ENCODE data around the gene FAM107B. TPM values are rescaled to one million over a fixed set of nuclear protein-coding genes. Genes with fewer than 3 reads are reported as not detected.

The FAM107B gene
- total RNA-seq, 1 donor from 2014 or later, result 40.7 TPM

DNA sequence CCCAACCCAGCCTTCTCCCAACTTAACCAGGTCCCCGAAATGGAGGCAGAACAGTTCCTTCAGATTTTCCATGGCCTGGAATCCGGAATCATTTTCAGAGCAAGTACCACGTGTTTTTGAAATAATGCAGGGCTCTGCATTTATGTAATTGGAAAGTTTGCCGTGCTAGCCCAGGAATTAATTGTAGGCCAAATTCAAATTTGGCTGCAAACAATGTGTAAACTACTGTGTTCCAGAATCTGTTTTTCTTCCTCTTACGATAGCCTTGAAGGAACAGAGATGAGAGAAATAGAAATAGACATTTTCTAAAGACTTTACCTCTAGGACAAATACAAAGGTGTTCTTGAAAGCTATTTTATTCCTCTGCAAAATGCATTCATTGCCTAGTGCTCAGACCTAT lies 77.4 kb downstream of the FAM107B start:
- no peak for DNase-seq (ENCODE audit: extremely low spot score, unreplicated experiment)

DNA sequence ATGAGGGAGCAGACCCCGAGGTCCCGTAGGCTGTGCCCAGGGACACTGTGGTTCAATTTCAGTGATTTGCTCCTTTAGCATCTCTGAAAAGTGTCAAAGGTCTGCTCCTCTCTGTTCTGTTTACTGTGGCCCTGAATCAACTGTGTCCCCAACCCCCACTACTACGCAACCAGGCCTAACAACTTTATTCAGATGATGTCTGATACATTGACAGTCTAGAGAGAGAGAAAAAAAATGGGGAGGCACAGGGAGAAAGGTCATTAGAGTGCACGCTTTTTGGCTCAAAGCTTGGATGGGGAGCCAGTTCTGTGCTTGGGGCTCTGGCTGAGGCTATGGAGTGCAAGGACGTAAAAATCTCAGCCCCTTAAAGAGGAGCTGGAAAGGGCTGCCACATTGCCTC lies 77.9 kb downstream of the FAM107B start:
- Mint-ChIP-seq H3K36me3 (ENCODE audit: unreplicated experiment) (no peaks in the 10 kb centered on the region), H3K27ac (ENCODE audit: unreplicated experiment) (no peak overlapping the region), H3K4me3 (ENCODE audit: unreplicated experiment) (no peak overlapping the region), H3K27me3 (ENCODE audit: unreplicated experiment) (peaks cover 13% of the 10 kb centered on the region), H3K4me1 (ENCODE audit: unreplicated experiment) (no peaks in the 10 kb centered on the region), H3K9me3 (ENCODE audit: unreplicated experiment) (no peaks in the 10 kb centered on the region)
- no peak for DNase-seq (ENCODE audit: extremely low spot score, unreplicated experiment)
- TF ChIP-seq CTCF (IDR thresholded peaks at IDR 0.05), result no peak

More for the DNA sequence above, 77.4 kb downstream of the FAM107B start:
- Mint-ChIP-seq H3K27ac (ENCODE audit: unreplicated experiment) (no peak overlapping the region), H3K36me3 (ENCODE audit: unreplicated experiment) (no peaks in the 10 kb centered on the region), H3K9me3 (ENCODE audit: unreplicated experiment) (no peaks in the 10 kb centered on the region), H3K27me3 (ENCODE audit: unreplicated experiment) (peaks cover 10% of the 10 kb centered on the region), H3K4me1 (ENCODE audit: unreplicated experiment) (no peaks in the 10 kb centered on the region), H3K4me3 (ENCODE audit: unreplicated experiment) (no peak overlapping the region)
- TF ChIP-seq CTCF (IDR thresholded peaks at IDR 0.05), result no peak

DNA sequence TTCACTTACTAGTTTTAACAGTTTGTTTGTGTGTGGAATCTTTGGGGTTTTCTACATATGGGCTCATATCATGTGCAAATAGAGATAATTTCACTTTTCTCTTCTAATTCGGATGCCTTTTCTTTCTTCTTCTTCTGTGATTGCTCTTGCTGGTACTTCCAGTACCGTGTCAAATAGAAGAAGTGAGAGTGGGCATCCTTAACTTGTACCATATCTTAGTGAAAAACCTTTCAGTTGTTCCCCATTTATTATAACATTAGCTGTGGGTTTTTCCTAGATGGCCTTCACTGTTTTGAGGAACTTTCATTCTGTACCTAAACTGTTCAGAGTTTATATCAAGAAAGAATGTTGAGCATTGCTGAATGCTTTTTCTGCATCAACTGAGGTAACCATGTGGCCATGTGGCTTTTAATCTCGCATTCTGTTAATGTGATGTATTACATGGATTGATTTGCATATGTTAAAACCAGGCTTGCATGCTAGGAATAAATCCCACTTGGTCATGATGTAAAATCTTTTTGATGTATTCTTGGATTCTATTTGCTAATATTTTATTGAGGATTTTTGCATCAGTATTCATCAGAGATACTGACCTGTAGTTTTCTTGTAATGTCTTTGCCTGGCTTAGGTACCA lies 78.7 kb downstream of the FAM107B start:
- peaks cover 13% of the 10 kb centered on the region for H3K27me3 Mint-ChIP-seq (ENCODE audit: unreplicated experiment)
- H3K36me3 Mint-ChIP-seq (ENCODE audit: unreplicated experiment), result no peaks in the 10 kb centered on the region
- no peak for DNase-seq (ENCODE audit: extremely low spot score, unreplicated experiment)

GRCh38 chr10:14693891-14694290 lies 80.8 kb downstream of the FAM107B start:
- Mint-ChIP-seq H3K4me1 (ENCODE audit: unreplicated experiment) (peaks cover 2% of the 10 kb centered on the region), H3K27me3 (ENCODE audit: unreplicated experiment) (peaks cover 13% of the 10 kb centered on the region), H3K27ac (ENCODE audit: unreplicated experiment) (no peak overlapping the region), H3K36me3 (ENCODE audit: unreplicated experiment) (no peaks in the 10 kb centered on the region), H3K9me3 (ENCODE audit: unreplicated experiment) (no peaks in the 10 kb centered on the region), H3K4me3 (ENCODE audit: unreplicated experiment) (no peak overlapping the region)
- TF ChIP-seq CTCF (IDR thresholded peaks at IDR 0.05), result no peak
- no peak for DNase-seq (ENCODE audit: extremely low spot score, unreplicated experiment)

More for the DNA sequence above, 78.7 kb downstream of the FAM107B start:
- TF ChIP-seq CTCF (IDR thresholded peaks at IDR 0.05), result no peak
- no peaks in the 10 kb centered on the region for H3K4me1 Mint-ChIP-seq (ENCODE audit: unreplicated experiment)
- no peak overlapping the region for H3K4me3 Mint-ChIP-seq (ENCODE audit: unreplicated experiment)
- no peak overlapping the region for H3K27ac Mint-ChIP-seq (ENCODE audit: unreplicated experiment)
- H3K9me3 Mint-ChIP-seq (ENCODE audit: unreplicated experiment), result no peaks in the 10 kb centered on the region

DNA sequence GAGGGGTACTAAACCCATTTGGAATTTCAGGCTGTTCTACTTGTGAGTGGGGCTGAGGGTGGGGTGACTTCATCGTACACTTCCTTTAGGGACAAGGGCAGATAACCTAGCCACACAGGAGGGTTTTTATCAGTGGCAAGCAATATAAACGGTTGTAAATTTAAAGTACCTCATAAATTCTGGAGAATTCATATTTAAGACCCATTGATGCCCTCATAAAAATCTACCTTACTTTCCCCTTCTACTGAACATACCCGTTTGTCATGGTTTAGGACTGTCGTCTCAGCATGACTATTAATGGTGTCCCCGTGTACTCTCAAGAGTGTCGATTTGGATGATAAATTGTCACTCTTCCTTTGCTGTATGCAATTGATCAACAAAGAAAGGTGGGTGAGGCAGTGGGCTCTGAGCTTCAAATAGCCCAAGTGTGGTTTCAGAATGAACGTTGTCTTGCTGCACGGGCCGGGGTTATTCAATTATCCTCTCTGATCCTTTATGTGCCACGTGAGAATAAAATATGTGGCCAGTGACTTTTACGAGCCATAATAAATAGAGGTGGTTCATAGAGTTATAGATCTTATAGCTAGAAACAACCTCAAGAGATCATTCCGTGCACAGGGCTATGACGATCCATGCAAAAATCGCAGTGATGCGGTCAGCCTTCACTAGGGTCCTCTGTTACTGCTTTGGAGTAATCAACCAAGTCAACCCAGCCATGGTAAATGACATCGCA lies 82.2 kb downstream of the FAM107B start:
- Mint-ChIP-seq H3K36me3 (ENCODE audit: unreplicated experiment) (no peaks in the 10 kb centered on the region), H3K27ac (ENCODE audit: unreplicated experiment) (no peak overlapping the region), H3K27me3 (ENCODE audit: unreplicated experiment) (peaks cover 13% of the 10 kb centered on the region), H3K4me1 (ENCODE audit: unreplicated experiment) (peaks cover 15% of the 10 kb centered on the region), H3K4me3 (ENCODE audit: unreplicated experiment) (no peak overlapping the region), H3K9me3 (ENCODE audit: unreplicated experiment) (no peaks in the 10 kb centered on the region)
- no peak for TF ChIP-seq CTCF (IDR thresholded peaks at IDR 0.05)
- no peak for DNase-seq (ENCODE audit: extremely low spot score, unreplicated experiment)
